ENCODE results near the gene AP4S1.

AP4S1 gene

DNA sequence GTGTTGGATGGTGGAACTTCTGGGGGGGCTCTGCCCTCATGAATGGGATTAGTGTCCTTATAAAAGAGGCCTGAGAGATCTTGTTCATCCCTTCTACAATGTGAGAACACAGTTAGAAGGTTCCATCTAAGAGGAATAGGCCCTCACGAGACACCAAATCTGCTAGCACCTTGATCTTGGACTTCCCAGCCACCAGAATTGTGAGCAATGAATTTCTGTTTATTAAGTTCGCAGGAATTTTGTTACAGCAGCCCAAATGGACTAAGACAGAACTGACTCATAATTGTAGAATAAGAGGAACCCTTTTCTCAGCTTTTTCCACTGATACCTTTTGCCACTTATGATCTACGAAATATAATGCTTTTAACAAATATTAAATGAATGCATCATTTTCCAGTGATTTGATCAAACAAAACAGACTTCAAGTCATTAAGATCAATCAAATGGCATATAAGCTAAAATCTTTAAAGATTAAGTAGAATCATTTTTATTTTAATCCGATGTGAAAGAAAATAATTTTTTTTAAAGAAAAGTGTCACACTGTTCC, 113.9 kb downstream of the AP4S1 start:
- no peak for DNase-seq

- DNase-seq = no peak
These were observed 117.1 kb downstream of the AP4S1 start for GRCh38 chr14:31142455-31143087.

All from effector CD4-positive, alpha-beta T cell (primary cell).